Measurements from ENCODE around the gene CWC22. TPM values are rescaled to one million over a fixed set of nuclear protein-coding genes. Genes with fewer than 3 reads are reported as not detected.

Gene CWC22
- total and polyA plus RNA-seq, 2 of the 8 experiments (the other 6 are each of a cell fraction or from before 2014, with no cell fraction given) = 3.7 to 34.0 TPM

- 95% methylated on average over 1 of the region's 1 CpG; no CpG with 5 or more reads in 1 of the 2 experiments for WGBS, 2 experiments (ENCODE audit: extremely low coverage in 1 of 2, insufficient coverage in 1 of 2, insufficient read length in 1 of 2, insufficient replicate concordance in 2 of 2, low coverage in 1 of 2, low lambda C conversion rate in 2 of 2, missing lambda C conversion rate in 1 of 2)
- Histone ChIP-seq H4K5ac (ENCODE audit: insufficient read length, low read depth, low read length) (no peak overlapping the region), H3K56ac (replicated peaks; ENCODE audit: insufficient read length, low read depth, low read length) (no peak overlapping the region), H2BK12ac (ENCODE audit: low read depth, low read length) (no peak overlapping the region), H2BK15ac (ENCODE audit: low read length) (no peak overlapping the region), H3K4me2 (ENCODE audit: insufficient read depth in 1 of 2, low read depth in 2 of 2, low read length in 2 of 2) (no peak overlapping the region), H3K4me1 (replicated peaks in 1 of 4; ENCODE audit: control insufficient read depth in 3 of 4, insufficient read depth in 4 of 4, low read length in 3 of 4) (peaks cover 0 to 7% (median 3%) of the 10 kb centered on the region in 4 experiments; a peak in 3 of 7 replicates), H3K36me3 (ENCODE audit: control insufficient read depth in 2 of 4, insufficient read depth in 4 of 4, low read length in 3 of 4) (no peaks in the 10 kb centered on the region; a peak in 1 of 8 replicates), H2BK120ac (replicated peaks; ENCODE audit: low read depth, low read length) (no peak overlapping the region), H3K4me3 (ENCODE audit: extremely low read depth in 1 of 4, insufficient read depth in 2 of 4, low read depth in 3 of 4, low read length in 4 of 4) (no peak overlapping the region), H3K14ac (ENCODE audit: insufficient read length) (no peak overlapping the region), H3K79me1 (ENCODE audit: low read depth, low read length) (0 out of 2 replicates have a peak, but pooled peaks cover 2% of the 10 kb centered on the region), H3K23ac (ENCODE audit: insufficient read length) (no peak overlapping the region), H2BK5ac (ENCODE audit: low read depth, low read length) (no peak overlapping the region), H3K27me3 (replicated peaks in 1 of 4; ENCODE audit: control insufficient read depth in 3 of 4, extremely low read depth in 1 of 4, insufficient read depth in 3 of 4, low read length in 3 of 4) (no peaks in the 10 kb centered on the region), H3K27ac (ENCODE audit: low read depth, low read length) (no peak overlapping the region), H3K9me3 (ENCODE audit: insufficient read depth in 2 of 2, low read depth in 1 of 2, low read length in 1 of 2) (no peaks in the 10 kb centered on the region), H2AK5ac (ENCODE audit: low read depth, low read length) (no peak overlapping the region), H4K20me1 (replicated peaks in 1 of 2; ENCODE audit: control insufficient read depth in 1 of 2, insufficient read depth in 2 of 2, low read length in 2 of 2) (no peaks in the 10 kb centered on the region), H3K9ac (replicated peaks in 1 of 4; ENCODE audit: extremely low read depth in 1 of 4, low read depth in 3 of 4, low read length in 3 of 4) (no peak overlapping the region), H2BK20ac (ENCODE audit: low read length) (no peak overlapping the region), H3K79me2 (ENCODE audit: control insufficient read depth in 1 of 2, insufficient read depth in 2 of 2, low read length in 2 of 2) (peaks cover 4 to 99% of the 10 kb centered on the region in 2 experiments; a peak in 3 of 4 replicates), H3K4ac (replicated peaks; ENCODE audit: insufficient read length, low read depth, low read length) (no peak overlapping the region), H4K8ac (ENCODE audit: extremely low read depth, insufficient read depth, low read length) (no peak overlapping the region), H3K18ac (ENCODE audit: extremely low read depth, low read length) (no peak overlapping the region), H3K23me2 (ENCODE audit: low read depth, low read length) (no peaks in the 10 kb centered on the region; the same call in none of the 2 replicates), H2AFZ (ENCODE audit: low read length) (no peak overlapping the region), H4K91ac (replicated peaks; ENCODE audit: insufficient read length, low read length) (no peak overlapping the region)
- CTCF ChIA-PET (ENCODE audit: partially characterized antibody) = interaction anchor here (0.8 to 2.6 kb wide), 7 partner anchors 10 to 75 kb away, joined by 3 to 9 read pairs (median 5); no protein-coding TSS in a partner anchor
- FAIRE-seq (no peak), DNase-seq (ENCODE audit: low read depth in 1 of 2, low spot score in 2 of 2) (no peak)
- POLR2A ChIA-PET (ENCODE audit: partially characterized antibody) = interaction anchor here (1.2 kb wide), 1 partner anchor 10 kb away, joined by 4 read pairs; no protein-coding TSS in a partner anchor
- no peak for TF ChIP-seq SRF (IDR thresholded peaks at IDR 0.05; ENCODE audit: low read depth, low read length)
- no peak for TF ChIP-seq TEAD4 (IDR thresholded peaks at IDR 0.05; ENCODE audit: low read depth, low read length)
- no peak for TF ChIP-seq MAX (IDR thresholded peaks at IDR 0.05)
- TF ChIP-seq CHD1 (IDR thresholded peaks at IDR 0.05; ENCODE audit: low read depth, low read length) = no peak
- TF ChIP-seq GTF2F1 (IDR thresholded peaks at IDR 0.05; ENCODE audit: borderline replicate concordance, low read depth, low read length) = no peak
- no peak for TF ChIP-seq RNF2 (IDR thresholded peaks at IDR 0.05; ENCODE audit: borderline replicate concordance, low read depth, low read length, missing control alignments, poor library complexity, severe bottlenecking)
- no peak for TF ChIP-seq HDAC6 (IDR thresholded peaks at IDR 0.05; ENCODE audit: low read depth, low read length)
- TF ChIP-seq EGR1 (IDR thresholded peaks at IDR 0.05; ENCODE audit: borderline replicate concordance, low read depth, low read length) = no peak
- no peak for TF ChIP-seq ATF3 (IDR thresholded peaks at IDR 0.05; ENCODE audit: insufficient read depth, low read depth, low read length)
- TF ChIP-seq SIRT6 (IDR thresholded peaks at IDR 0.05; ENCODE audit: low read length) = no peak
- TF ChIP-seq CTBP2 (IDR thresholded peaks at IDR 0.05; ENCODE audit: borderline replicate concordance, insufficient read depth, insufficient read length, low read length) = no peak
- TF ChIP-seq RAD21 (IDR thresholded peaks at IDR 0.05 in 1 of 2, conservative IDR thresholded peaks at IDR 0.05 in 1 of 2; ENCODE audit: low read depth in 2 of 2, low read length in 2 of 2) = no peak
Observed at GRCh38 chr2:180001726-180002125, 5.4 kb downstream of the CWC22 start.

Data from H1 (cell line).